ENCODE measurements around the gene GPHN.

The GPHN gene

GRCh38 chr14:67108230-67108629 lies 600.3 kb downstream of the GPHN start:
- no peak overlapping the region for H3K27ac Mint-ChIP-seq
- H3K27me3 Mint-ChIP-seq (ENCODE audit: low read depth): no peaks in the 10 kb centered on the region
- H3K36me3 Mint-ChIP-seq (ENCODE audit: low read depth): no peaks in the 10 kb centered on the region
- H3K4me1 Mint-ChIP-seq (ENCODE audit: low read depth): no peaks in the 10 kb centered on the region
- DNase-seq (ENCODE audit: low spot score): no peak
- peaks cover 22% of the 10 kb centered on the region for H3K9me3 Mint-ChIP-seq
- no peak overlapping the region for H3K4me3 Mint-ChIP-seq

- peaks cover 8% of the 10 kb centered on the region for H3K9me3 Mint-ChIP-seq
- no peak for DNase-seq (ENCODE audit: low spot score)
- no peaks in the 10 kb centered on the region for H3K36me3 Mint-ChIP-seq (ENCODE audit: low read depth)
- H3K4me3 Mint-ChIP-seq: no peak overlapping the region
- no peaks in the 10 kb centered on the region for H3K4me1 Mint-ChIP-seq (ENCODE audit: low read depth)
- no peaks in the 10 kb centered on the region for H3K27me3 Mint-ChIP-seq (ENCODE audit: low read depth)
- no peak overlapping the region for H3K27ac Mint-ChIP-seq
Measured at GRCh38 chr14:67111022-67111421, 603.1 kb downstream of the GPHN start.

- H3K27me3 Mint-ChIP-seq (ENCODE audit: low read depth): no peaks in the 10 kb centered on the region
Measured at GRCh38 chr14:67112344-67112743, 604.4 kb downstream of the GPHN start.

GRCh38 chr14:67127174-67127573 lies 619.2 kb downstream of the GPHN start:
- Mint-ChIP-seq H3K9me3 (no peaks in the 10 kb centered on the region), H3K4me1 (ENCODE audit: low read depth) (no peaks in the 10 kb centered on the region), H3K27ac (no peak overlapping the region), H3K36me3 (ENCODE audit: low read depth) (peaks cover 1% of the 10 kb centered on the region), H3K4me3 (no peak overlapping the region), H3K27me3 (ENCODE audit: low read depth) (no peaks in the 10 kb centered on the region)
- DNase-seq (ENCODE audit: low spot score): no peak

More at GRCh38 chr14:67112344-67112743, 604.4 kb downstream of the GPHN start:
- Mint-ChIP-seq H3K4me3 (no peak overlapping the region), H3K9me3 (no peaks in the 10 kb centered on the region), H3K4me1 (ENCODE audit: low read depth) (no peaks in the 10 kb centered on the region), H3K27ac (no peak overlapping the region), H3K36me3 (ENCODE audit: low read depth) (no peaks in the 10 kb centered on the region)
- no peak for DNase-seq (ENCODE audit: low spot score)

GRCh38 chr14:67129768-67130167 lies 621.8 kb downstream of the GPHN start:
- no peak overlapping the region for H3K4me3 Mint-ChIP-seq
- DNase-seq (ENCODE audit: low spot score): no peak
- H3K27ac Mint-ChIP-seq: no peak overlapping the region
- peaks cover 1% of the 10 kb centered on the region for H3K36me3 Mint-ChIP-seq (ENCODE audit: low read depth)
- H3K4me1 Mint-ChIP-seq (ENCODE audit: low read depth): peaks cover 6% of the 10 kb centered on the region
- no peaks in the 10 kb centered on the region for H3K27me3 Mint-ChIP-seq (ENCODE audit: low read depth)
- no peaks in the 10 kb centered on the region for H3K9me3 Mint-ChIP-seq

GRCh38 chr14:67131691-67132090 lies 623.7 kb downstream of the GPHN start:
- no peak overlapping the region for H3K27ac Mint-ChIP-seq
- peaks cover 8% of the 10 kb centered on the region for H3K4me1 Mint-ChIP-seq (ENCODE audit: low read depth)
- no peaks in the 10 kb centered on the region for H3K9me3 Mint-ChIP-seq
- no peak for DNase-seq (ENCODE audit: low spot score)
- no peak overlapping the region for H3K4me3 Mint-ChIP-seq
- no peaks in the 10 kb centered on the region for H3K27me3 Mint-ChIP-seq (ENCODE audit: low read depth)
- peaks cover 1% of the 10 kb centered on the region for H3K36me3 Mint-ChIP-seq (ENCODE audit: low read depth)

GRCh38 chr14:67133144-67133543 lies 625.2 kb downstream of the GPHN start:
- no peak overlapping the region for H3K27ac Mint-ChIP-seq
- H3K36me3 Mint-ChIP-seq (ENCODE audit: low read depth): peaks cover 1% of the 10 kb centered on the region
- no peak overlapping the region for H3K4me3 Mint-ChIP-seq
- H3K27me3 Mint-ChIP-seq (ENCODE audit: low read depth): no peaks in the 10 kb centered on the region
- peaks cover 8% of the 10 kb centered on the region for H3K4me1 Mint-ChIP-seq (ENCODE audit: low read depth)
- DNase-seq (ENCODE audit: low spot score): no peak
- H3K9me3 Mint-ChIP-seq: no peaks in the 10 kb centered on the region

GRCh38 chr14:67133595-67134441 lies 625.9 kb downstream of the GPHN start:
- no peak overlapping the region for H3K4me3 Mint-ChIP-seq
- H3K27ac Mint-ChIP-seq: no peak overlapping the region
- H3K9me3 Mint-ChIP-seq: no peaks in the 10 kb centered on the region
- H3K27me3 Mint-ChIP-seq (ENCODE audit: low read depth): no peaks in the 10 kb centered on the region
- peaks cover 8% of the 10 kb centered on the region for H3K4me1 Mint-ChIP-seq (ENCODE audit: low read depth)
- DNase-seq (ENCODE audit: low spot score): no peak
- H3K36me3 Mint-ChIP-seq (ENCODE audit: low read depth): peaks cover 1% of the 10 kb centered on the region

GRCh38 chr14:67137744-67138371 lies 629.9 kb downstream of the GPHN start:
- Mint-ChIP-seq H3K27ac (no peak overlapping the region), H3K9me3 (no peaks in the 10 kb centered on the region), H3K36me3 (ENCODE audit: low read depth) (no peaks in the 10 kb centered on the region), H3K4me3 (no peak overlapping the region), H3K4me1 (ENCODE audit: low read depth) (peaks cover 8% of the 10 kb centered on the region), H3K27me3 (ENCODE audit: low read depth) (no peaks in the 10 kb centered on the region)
- no peak for DNase-seq (ENCODE audit: low spot score)

- Mint-ChIP-seq H3K9me3 (no peaks in the 10 kb centered on the region), H3K27me3 (ENCODE audit: low read depth) (no peaks in the 10 kb centered on the region), H3K4me3 (no peak overlapping the region), H3K27ac (no peak overlapping the region), H3K36me3 (ENCODE audit: low read depth) (no peaks in the 10 kb centered on the region), H3K4me1 (ENCODE audit: low read depth) (peaks cover 2% of the 10 kb centered on the region)
- no peak for DNase-seq (ENCODE audit: low spot score)
Measured at GRCh38 chr14:67140556-67140955, 632.6 kb downstream of the GPHN start.

GRCh38 chr14:67141146-67141900 lies 633.4 kb downstream of the GPHN start:
- no peak overlapping the region for H3K4me3 Mint-ChIP-seq
- H3K9me3 Mint-ChIP-seq: no peaks in the 10 kb centered on the region
- H3K27ac Mint-ChIP-seq: no peak overlapping the region
- DNase-seq (ENCODE audit: low spot score): no peak
- H3K36me3 Mint-ChIP-seq (ENCODE audit: low read depth): no peaks in the 10 kb centered on the region
- no peaks in the 10 kb centered on the region for H3K4me1 Mint-ChIP-seq (ENCODE audit: low read depth)
- H3K27me3 Mint-ChIP-seq (ENCODE audit: low read depth): no peaks in the 10 kb centered on the region

GRCh38 chr14:67151082-67151666 lies 643.2 kb downstream of the GPHN start:
- DNase-seq (ENCODE audit: low spot score): no peak
- H3K27ac Mint-ChIP-seq: no peak overlapping the region

GRCh38 chr14:67158566-67158965 lies 650.6 kb downstream of the GPHN start:
- H3K4me3 Mint-ChIP-seq: no peak overlapping the region
- no peaks in the 10 kb centered on the region for H3K36me3 Mint-ChIP-seq (ENCODE audit: low read depth)
- peaks cover 3% of the 10 kb centered on the region for H3K27me3 Mint-ChIP-seq (ENCODE audit: low read depth)
- peaks cover 16% of the 10 kb centered on the region for H3K4me1 Mint-ChIP-seq (ENCODE audit: low read depth)
- DNase-seq (ENCODE audit: low spot score): no peak
- no peaks in the 10 kb centered on the region for H3K9me3 Mint-ChIP-seq
- H3K27ac Mint-ChIP-seq: peak overlapping the region; percentile 51

More at GRCh38 chr14:67151082-67151666, 643.2 kb downstream of the GPHN start:
- H3K4me3 Mint-ChIP-seq: no peak overlapping the region
- peaks cover 3% of the 10 kb centered on the region for H3K27me3 Mint-ChIP-seq (ENCODE audit: low read depth)
- no peaks in the 10 kb centered on the region for H3K9me3 Mint-ChIP-seq
- H3K36me3 Mint-ChIP-seq (ENCODE audit: low read depth): no peaks in the 10 kb centered on the region
- H3K4me1 Mint-ChIP-seq (ENCODE audit: low read depth): no peaks in the 10 kb centered on the region

GRCh38 chr14:67162385-67162784 lies 654.4 kb downstream of the GPHN start:
- Mint-ChIP-seq H3K36me3 (ENCODE audit: low read depth) (no peaks in the 10 kb centered on the region), H3K9me3 (no peaks in the 10 kb centered on the region), H3K27ac (no peak overlapping the region), H3K4me1 (ENCODE audit: low read depth) (peaks cover 19% of the 10 kb centered on the region), H3K4me3 (no peak overlapping the region), H3K27me3 (ENCODE audit: low read depth) (no peaks in the 10 kb centered on the region)
- DNase-seq (ENCODE audit: low spot score): no peak
